ENCODE measurements around the gene AGT.

Gene AGT

GRCh38 chr1:230693777-230694176 lies 20.1 kb downstream of the AGT start:
- Histone ChIP-seq H3K9me3 (ENCODE audit: control insufficient read depth in 2 of 2, low read length in 2 of 2) (no peaks in the 10 kb centered on the region), H3K9ac (ENCODE audit: low read depth in 1 of 2, low read length in 2 of 2) (no peak overlapping the region)

GRCh38 chr1:230693221-230693620 lies 20.7 kb downstream of the AGT start:
- H3K27me3 ChIP-seq (ENCODE audit: control insufficient read depth in 2 of 2, insufficient read depth in 2 of 2, low read length in 2 of 2) = no peaks in the 10 kb centered on the region
- no peak overlapping the region for H3K4me3 ChIP-seq (ENCODE audit: low read length in 2 of 2)
- H3K27ac ChIP-seq (ENCODE audit: low read depth in 2 of 2, low read length in 2 of 2) = no peak overlapping the region
- H3K9me3 ChIP-seq (ENCODE audit: control insufficient read depth in 2 of 2, low read length in 2 of 2) = no peaks in the 10 kb centered on the region
- H3K4me1 ChIP-seq (ENCODE audit: control insufficient read depth in 2 of 2, insufficient read depth in 2 of 2, low read length in 2 of 2) = no peaks in the 10 kb centered on the region
- no peak overlapping the region for H3K9ac ChIP-seq (ENCODE audit: low read depth in 1 of 2, low read length in 2 of 2)
- H3K36me3 ChIP-seq (ENCODE audit: control insufficient read depth in 2 of 2, insufficient read depth in 2 of 2, low read length in 2 of 2) = peaks cover 37 to 52% of the 10 kb centered on the region in 2 donors

More at GRCh38 chr1:230693777-230694176, 20.1 kb downstream of the AGT start:
- Histone ChIP-seq H3K27ac (ENCODE audit: low read depth in 2 of 2, low read length in 2 of 2) (no peak overlapping the region), H3K36me3 (ENCODE audit: control insufficient read depth in 2 of 2, insufficient read depth in 2 of 2, low read length in 2 of 2) (peaks cover 37 to 47% of the 10 kb centered on the region in 2 donors), H3K4me3 (ENCODE audit: low read length in 2 of 2) (no peak overlapping the region), H3K27me3 (ENCODE audit: control insufficient read depth in 2 of 2, insufficient read depth in 2 of 2, low read length in 2 of 2) (no peaks in the 10 kb centered on the region), H3K4me1 (ENCODE audit: control insufficient read depth in 2 of 2, insufficient read depth in 2 of 2, low read length in 2 of 2) (no peaks in the 10 kb centered on the region)

- no peak overlapping the region for H3K9ac ChIP-seq (ENCODE audit: low read depth in 1 of 2, low read length in 2 of 2)
- no peak overlapping the region for H3K4me3 ChIP-seq (ENCODE audit: low read length in 2 of 2)
- no peak overlapping the region for H3K27ac ChIP-seq (ENCODE audit: low read depth in 2 of 2, low read length in 2 of 2)
- H3K9me3 ChIP-seq (ENCODE audit: control insufficient read depth in 2 of 2, low read length in 2 of 2) = no peaks in the 10 kb centered on the region
- H3K36me3 ChIP-seq (ENCODE audit: control insufficient read depth in 2 of 2, insufficient read depth in 2 of 2, low read length in 2 of 2) = peaks cover 46 to 62% of the 10 kb centered on the region in 2 donors
- no peaks in the 10 kb centered on the region for H3K27me3 ChIP-seq (ENCODE audit: control insufficient read depth in 2 of 2, insufficient read depth in 2 of 2, low read length in 2 of 2)
- no peaks in the 10 kb centered on the region for H3K4me1 ChIP-seq (ENCODE audit: control insufficient read depth in 2 of 2, insufficient read depth in 2 of 2, low read length in 2 of 2)
Measured at GRCh38 chr1:230691615-230692014, 22.3 kb downstream of the AGT start.

GRCh38 chr1:230690101-230690500 lies 23.8 kb downstream of the AGT start:
- Histone ChIP-seq H3K9ac (ENCODE audit: low read depth in 1 of 2, low read length in 2 of 2) (no peak overlapping the region), H3K27ac (ENCODE audit: low read depth in 2 of 2, low read length in 2 of 2) (no peak overlapping the region), H3K4me3 (ENCODE audit: low read length in 2 of 2) (no peak overlapping the region), H3K27me3 (ENCODE audit: control insufficient read depth in 2 of 2, insufficient read depth in 2 of 2, low read length in 2 of 2) (no peaks in the 10 kb centered on the region), H3K9me3 (ENCODE audit: control insufficient read depth in 2 of 2, low read length in 2 of 2) (no peaks in the 10 kb centered on the region), H3K36me3 (ENCODE audit: control insufficient read depth in 2 of 2, insufficient read depth in 2 of 2, low read length in 2 of 2) (peaks cover 61 to 75% of the 10 kb centered on the region in 2 donors), H3K4me1 (ENCODE audit: control insufficient read depth in 2 of 2, insufficient read depth in 2 of 2, low read length in 2 of 2) (no peaks in the 10 kb centered on the region)

- Histone ChIP-seq H3K4me3 (ENCODE audit: low read length in 2 of 2) (no peak overlapping the region), H3K36me3 (ENCODE audit: control insufficient read depth in 2 of 2, insufficient read depth in 2 of 2, low read length in 2 of 2) (peaks cover 73 to 79% of the 10 kb centered on the region in 2 donors), H3K9me3 (ENCODE audit: control insufficient read depth in 2 of 2, low read length in 2 of 2) (no peaks in the 10 kb centered on the region), H3K4me1 (ENCODE audit: control insufficient read depth in 2 of 2, insufficient read depth in 2 of 2, low read length in 2 of 2) (no peaks in the 10 kb centered on the region), H3K27ac (ENCODE audit: low read depth in 2 of 2, low read length in 2 of 2) (no peak overlapping the region), H3K9ac (ENCODE audit: low read depth in 1 of 2, low read length in 2 of 2) (no peak overlapping the region), H3K27me3 (ENCODE audit: control insufficient read depth in 2 of 2, insufficient read depth in 2 of 2, low read length in 2 of 2) (no peaks in the 10 kb centered on the region)
Measured at GRCh38 chr1:230686747-230687146, 27.2 kb downstream of the AGT start.

- Histone ChIP-seq H3K4me3 (ENCODE audit: low read length in 2 of 2) (no peak overlapping the region), H3K9me3 (ENCODE audit: control insufficient read depth in 2 of 2, low read length in 2 of 2) (no peaks in the 10 kb centered on the region), H3K27ac (ENCODE audit: low read depth in 2 of 2, low read length in 2 of 2) (no peak overlapping the region), H3K4me1 (ENCODE audit: control insufficient read depth in 2 of 2, insufficient read depth in 2 of 2, low read length in 2 of 2) (no peaks in the 10 kb centered on the region), H3K9ac (ENCODE audit: low read depth in 1 of 2, low read length in 2 of 2) (no peak overlapping the region), H3K27me3 (ENCODE audit: control insufficient read depth in 2 of 2, insufficient read depth in 2 of 2, low read length in 2 of 2) (no peaks in the 10 kb centered on the region), H3K36me3 (ENCODE audit: control insufficient read depth in 2 of 2, insufficient read depth in 2 of 2, low read length in 2 of 2) (peaks cover 70 to 76% of the 10 kb centered on the region in 2 donors)
Measured at GRCh38 chr1:230684998-230685397, 28.9 kb downstream of the AGT start.

- Histone ChIP-seq H3K9ac (ENCODE audit: low read depth in 1 of 2, low read length in 2 of 2) (no peak overlapping the region), H3K9me3 (ENCODE audit: control insufficient read depth in 2 of 2, low read length in 2 of 2) (no peaks in the 10 kb centered on the region), H3K4me3 (ENCODE audit: low read length in 2 of 2) (no peak overlapping the region), H3K27me3 (ENCODE audit: control insufficient read depth in 2 of 2, insufficient read depth in 2 of 2, low read length in 2 of 2) (no peaks in the 10 kb centered on the region), H3K4me1 (ENCODE audit: control insufficient read depth in 2 of 2, insufficient read depth in 2 of 2, low read length in 2 of 2) (no peaks in the 10 kb centered on the region), H3K36me3 (ENCODE audit: control insufficient read depth in 2 of 2, insufficient read depth in 2 of 2, low read length in 2 of 2) (peaks cover 69 to 76% of the 10 kb centered on the region in 2 donors), H3K27ac (ENCODE audit: low read depth in 2 of 2, low read length in 2 of 2) (no peak overlapping the region)
Measured at GRCh38 chr1:230684146-230684545, 29.8 kb downstream of the AGT start.

- Histone ChIP-seq H3K36me3 (ENCODE audit: control insufficient read depth in 2 of 2, insufficient read depth in 2 of 2, low read length in 2 of 2) (peaks cover 77 to 78% of the 10 kb centered on the region in 2 donors), H3K27ac (ENCODE audit: low read depth in 2 of 2, low read length in 2 of 2) (no peak overlapping the region), H3K4me3 (ENCODE audit: low read length in 2 of 2) (no peak overlapping the region), H3K27me3 (ENCODE audit: control insufficient read depth in 2 of 2, insufficient read depth in 2 of 2, low read length in 2 of 2) (no peaks in the 10 kb centered on the region), H3K9ac (ENCODE audit: low read depth in 1 of 2, low read length in 2 of 2) (no peak overlapping the region), H3K9me3 (ENCODE audit: control insufficient read depth in 2 of 2, low read length in 2 of 2) (no peaks in the 10 kb centered on the region), H3K4me1 (ENCODE audit: control insufficient read depth in 2 of 2, insufficient read depth in 2 of 2, low read length in 2 of 2) (no peaks in the 10 kb centered on the region)
Measured at GRCh38 chr1:230682882-230683610, 30.9 kb downstream of the AGT start.

- Histone ChIP-seq H3K9ac (ENCODE audit: low read depth in 1 of 2, low read length in 2 of 2) (no peak overlapping the region), H3K4me3 (ENCODE audit: low read length in 2 of 2) (no peak overlapping the region), H3K27ac (ENCODE audit: low read depth in 2 of 2, low read length in 2 of 2) (no peak overlapping the region), H3K4me1 (ENCODE audit: control insufficient read depth in 2 of 2, insufficient read depth in 2 of 2, low read length in 2 of 2) (no peaks in the 10 kb centered on the region), H3K36me3 (ENCODE audit: control insufficient read depth in 2 of 2, insufficient read depth in 2 of 2, low read length in 2 of 2) (peaks cover 76 to 79% of the 10 kb centered on the region in 2 donors), H3K9me3 (ENCODE audit: control insufficient read depth in 2 of 2, low read length in 2 of 2) (no peaks in the 10 kb centered on the region), H3K27me3 (ENCODE audit: control insufficient read depth in 2 of 2, insufficient read depth in 2 of 2, low read length in 2 of 2) (no peaks in the 10 kb centered on the region)
Measured at GRCh38 chr1:230682274-230682673, 31.6 kb downstream of the AGT start.

- H3K4me3 ChIP-seq (ENCODE audit: low read length in 2 of 2) = no peak overlapping the region
- H3K27me3 ChIP-seq (ENCODE audit: control insufficient read depth in 2 of 2, insufficient read depth in 2 of 2, low read length in 2 of 2) = no peaks in the 10 kb centered on the region
- H3K9ac ChIP-seq (ENCODE audit: low read depth in 1 of 2, low read length in 2 of 2) = no peak overlapping the region
- no peak overlapping the region for H3K27ac ChIP-seq (ENCODE audit: low read depth in 2 of 2, low read length in 2 of 2)
- H3K36me3 ChIP-seq (ENCODE audit: control insufficient read depth in 2 of 2, insufficient read depth in 2 of 2, low read length in 2 of 2) = peaks cover 76 to 79% of the 10 kb centered on the region in 2 donors
- no peaks in the 10 kb centered on the region for H3K4me1 ChIP-seq (ENCODE audit: control insufficient read depth in 2 of 2, insufficient read depth in 2 of 2, low read length in 2 of 2)
- H3K9me3 ChIP-seq (ENCODE audit: control insufficient read depth in 2 of 2, low read length in 2 of 2) = no peaks in the 10 kb centered on the region
Measured at GRCh38 chr1:230681599-230681998, 32.3 kb downstream of the AGT start.
